K562 (cell line): ENCODE measurements around the gene DYNLT2. TPM values are rescaled to one million over a fixed set of nuclear protein-coding genes. Genes with fewer than 3 reads are reported as not detected.
A peak's percentile ranks its signal among the peaks of the same experiment; 100 is the strongest.

Experiments
- ADNP ChIP-seq: fragments of 200-800 bp; sonication (Bioruptor generic); IDR thresholded peaks from 2 replicates; pipeline ENCODE4 v1.6.1; 2016; ENCODE audit warnings: missing genetic modification characterization, missing compliant biosample characterization
- ASH1L ChIP-seq: fragments of 450-650 bp; IDR thresholded peaks from 2 replicates; pipeline ENCODE4 v1.6.1; 2018; ENCODE audit warnings: borderline replicate concordance, mild to moderate bottlenecking, low read depth; ENCODE audit not compliant: partially characterized antibody
- ATF7 ChIP-seq: fragments of 450-650 bp; IDR thresholded peaks from 2 replicates; pipeline ENCODE4 v1.7.1; 2014; ENCODE audit warnings: mild to moderate bottlenecking, moderate library complexity
- CHD2 ChIP-seq: IDR thresholded peaks from 2 replicates; pipeline ENCODE4 v1.6.1; 2011; ENCODE audit warnings: low read depth, low read length
- ETV5 ChIP-seq: sonication (generic); formaldehyde crosslinking; IDR thresholded peaks from 2 replicates; pipeline ENCODE4 v1.4.0; 2020; ENCODE audit warnings: low read depth, mild to moderate bottlenecking, missing genetic modification reagents
- FOXJ3 ChIP-seq: sonication (generic); formaldehyde crosslinking; IDR thresholded peaks from 2 replicates; pipeline ENCODE4 v1.4.0; 2020; ENCODE audit warnings: mild to moderate bottlenecking, missing genetic modification reagents
- HOXB6 ChIP-seq: fragments of 250-450 bp; sonication (Bioruptor Pico); IDR thresholded peaks from 2 replicates; pipeline ENCODE4 v1.5.1; 2022; ENCODE audit warnings: mild to moderate bottlenecking, borderline replicate concordance
- KLF6 ChIP-seq: fragments of 250-450 bp; sonication (Bioruptor Pico); IDR thresholded peaks from 2 replicates; pipeline ENCODE4 v1.4.0; 2020; ENCODE audit warnings: mild to moderate bottlenecking, moderate library complexity, borderline replicate concordance
- MIER1 ChIP-seq: fragments of 450-650 bp; IDR thresholded peaks from 2 replicates; pipeline ENCODE4 v1.6.1; 2016; ENCODE audit warnings: antibody characterized with exemption, mild to moderate bottlenecking, low read depth
- NCOA4 ChIP-seq: fragments of 450-650 bp; IDR thresholded peaks from 2 replicates; pipeline ENCODE4 v1.6.1; 2018; ENCODE audit warnings: mild to moderate bottlenecking; ENCODE audit not compliant: partially characterized antibody
- NFE2L1 ChIP-seq: fragments of 450-650 bp; IDR thresholded peaks from 2 replicates; pipeline ENCODE4 v1.6.1; 2016; ENCODE audit warnings: missing genetic modification characterization, low read depth, mild to moderate bottlenecking, missing compliant biosample characterization, moderate library complexity, borderline replicate concordance
- NR0B1 ChIP-seq: fragments of 450-650 bp; IDR thresholded peaks from one replicate; pipeline ENCODE4 v1.6.1; 2018; ENCODE audit warnings: mild to moderate bottlenecking, moderate library complexity; ENCODE audit not compliant: partially characterized antibody
- PHF20 ChIP-seq: fragments of 450-650 bp; IDR thresholded peaks from 2 replicates; pipeline ENCODE4 v1.6.1; 2018; ENCODE audit not compliant: partially characterized antibody
- POLR3A ChIP-seq: IDR thresholded peaks from 2 replicates; pipeline ENCODE4 v1.6.1; 2011; ENCODE audit warnings: borderline replicate concordance, mild to moderate bottlenecking, moderate library complexity; ENCODE audit not compliant: insufficient read length, insufficient read depth; ENCODE audit errors: extremely low read depth
- POU5F1 ChIP-seq: fragments of 150-350 bp; IDR thresholded peaks from 2 replicates; pipeline ENCODE4 v1.6.1; 2014; ENCODE audit warnings: borderline replicate concordance, low read length, low read depth, mild to moderate bottlenecking; ENCODE audit not compliant: partially characterized antibody
- RAD51 ChIP-seq: fragments of 450-650 bp; IDR thresholded peaks from 2 replicates; pipeline ENCODE4 v1.7.1; 2016; ENCODE audit warnings: low read depth, mild to moderate bottlenecking, borderline replicate concordance
- SAP30 ChIP-seq: fragments of 200-600 bp; sonication (generic); IDR thresholded peaks from 2 replicates; pipeline ENCODE4 v1.6.1; 2012; ENCODE audit warnings: borderline replicate concordance, low read depth, mild to moderate bottlenecking, moderate library complexity, low read length, control low read depth, inconsistent platforms; ENCODE audit not compliant: insufficient read depth, poor library complexity, severe bottlenecking
- SREBF2 ChIP-seq: sonication (generic); formaldehyde crosslinking; IDR thresholded peaks from 2 replicates; pipeline ENCODE4 v1.4.0; 2020; ENCODE audit warnings: mild to moderate bottlenecking, missing genetic modification reagents
- SRSF1 ChIP-seq: fragments of 200-400 bp; formaldehyde crosslinking; IDR thresholded peaks from 2 replicates; pipeline ENCODE4 v1.6.1; 2017; ENCODE audit warnings: mild to moderate bottlenecking, low read depth, low read length, moderate library complexity
- TAF7 ChIP-seq: fragments of 450-650 bp; IDR thresholded peaks from 2 replicates; pipeline ENCODE4 v1.6.1; 2016; ENCODE audit warnings: missing genetic modification characterization, missing compliant biosample characterization
- TRIM25 ChIP-seq: fragments of 450-650 bp; IDR thresholded peaks from 2 replicates; pipeline ENCODE4 v1.7.0; 2016; ENCODE audit warnings: borderline replicate concordance
- TSC22D4 ChIP-seq: fragments of 450-650 bp; IDR thresholded peaks from 2 replicates; pipeline ENCODE4 v1.6.1; 2016; ENCODE audit warnings: missing genetic modification characterization, missing biosample characterization, control low read depth
- USF2 ChIP-seq: sonication (generic); formaldehyde crosslinking; IDR thresholded peaks from 2 replicates; pipeline ENCODE4 v1.5.0; 2020; ENCODE audit warnings: missing genetic modification reagents
- ZNF239 ChIP-seq: fragments of 250-450 bp; sonication (Bioruptor Pico); IDR thresholded peaks from 2 replicates; pipeline ENCODE4 v1.4.0; 2020; ENCODE audit warnings: mild to moderate bottlenecking
- ZNF316 ChIP-seq: fragments of 450-650 bp; IDR thresholded peaks from 2 replicates; pipeline ENCODE4 v1.6.1; 2016
- ZNF785 ChIP-seq: fragments of 250-450 bp; sonication (Bioruptor Pico); IDR thresholded peaks from 2 replicates; pipeline ENCODE4 v1.4.0; 2020; ENCODE audit warnings: mild to moderate bottlenecking
- polyA plus RNA-seq, 8 experiments: library from polyadenylated mRNA; depleted of rRNA in 4 of 8; stranded (reverse) in 5 of 8; unstranded in 3 of 8; fragments of >200 nt; fragmentation: Nextera tagmentation in 2 of 8; fragmentation: Illumina TruSeq in 1 of 8; extraction: Ambion mirVana in 2 of 8; extraction: Trizol in 1 of 8; gene quantifications; 2 replicates each; pipeline versions ENCODE4 v1.2.1 to v1.2.3, GENCODE V29; 2011 to 2014; ENCODE audit warnings: inconsistent platforms in 1 of 8, missing spikeins in 1 of 8
- total RNA-seq, 7 experiments: library from RNA; depleted of rRNA in 6 of 7; stranded (reverse); fragments of >200 nt in 6 of 7; fragmentation: Illumina TruSeq in 2 of 7; extraction: Trizol in 2 of 7; gene quantifications; 2 replicates each; pipeline versions ENCODE4 v1.2.1 to v1.2.3, GENCODE V29; 2011 to 2021; ENCODE audit warnings: low replicate concordance in 1 of 7

DYNLT2 gene
- total and polyA plus RNA-seq, 9 of the 15 experiments (the other 6 are each of a cell fraction or from before 2014, with no cell fraction given), result 2.0 to 12.8 (median 6.3) TPM

- TF ChIP-seq ATF7 (peak; percentile 48; the same call in 1 of the 2 replicates), HOXB6 (no peak), ZNF239 (CRISPR knock-in tag) (no peak), SRSF1 (no peak), POLR3A (no peak), NCOA4 (no peak), FOXJ3 (CRISPR knock-in tag) (no peak), NFE2L1 (tag) (no peak), ETV5 (CRISPR knock-in tag) (peak; percentile 57; the same call in 1 of the 2 replicates), SAP30 (peak; percentile 63), CHD2 (no peak), NR0B1 (no peak), TRIM25 (no peak), MIER1 (peak; percentile 64), PHF20 (peak; percentile 21), ZNF785 (CRISPR knock-in tag) (no peak), SREBF2 (CRISPR knock-in tag) (no peak), POU5F1 (no peak), ZNF316 (no peak), USF2 (no peak), TAF7 (tag) (no peak), ADNP (no peak), KLF6 (CRISPR knock-in tag) (no peak), TSC22D4 (tag) (no peak), ASH1L (no peak), RAD51 (no peak)
Observed at GRCh38 chr6:169723200-169723909, 28.0 kb downstream of the DYNLT2 start (continued).
